ENCODE measurements around the gene WASF2. TPM values are rescaled to one million over a fixed set of nuclear protein-coding genes. Genes with fewer than 3 reads are reported as not detected.

Gene WASF2
- total and polyA plus RNA-seq, 2 of the 4 experiments (the other 2 are of a cell fraction): 7.9 to 45.4 TPM

- intact Hi-C loops (cut with micrococcal nuclease) (no loop called here), in situ Hi-C loops (cut with MboI; ENCODE audit: low sequenced_read_pairs) (no loop called here), dilution Hi-C loops (cut with HindIII; ENCODE audit: low sequenced_read_pairs, unreplicated experiment) (no loop called here)
- peaks cover 7% of the 10 kb centered on the region for H3K9me1 ChIP-seq (ENCODE audit: insufficient read depth, low read length)
- TF ChIP-seq MAZ (IDR thresholded peaks at IDR 0.05; ENCODE audit: borderline replicate concordance, low read depth, low read length): no peak
- TF ChIP-seq NFE2L2 (IDR thresholded peaks at IDR 0.05; ENCODE audit: low read depth, low read length): no peak
- TF ChIP-seq CTCF (conservative IDR thresholded peaks at IDR 0.05; ENCODE audit: low read depth, low read length): no peak
- no peak for TF ChIP-seq FOS (IDR thresholded peaks at IDR 0.05; ENCODE audit: low read depth, low read length)
- no peak for TF ChIP-seq USF2 (IDR thresholded peaks at IDR 0.05; ENCODE audit: low read depth, low read length)
- TF ChIP-seq CEBPB (IDR thresholded peaks at IDR 0.05; ENCODE audit: low read depth, low read length): no peak
- no peak for TF ChIP-seq MXI1 (IDR thresholded peaks at IDR 0.05; ENCODE audit: borderline replicate concordance, low read depth, low read length)
- TF ChIP-seq MAFK (IDR thresholded peaks at IDR 0.05; ENCODE audit: low read depth, low read length): no peak
- no peak for TF ChIP-seq SMC3 (IDR thresholded peaks at IDR 0.05; ENCODE audit: low read depth, low read length)
- TF ChIP-seq ELK1 (IDR thresholded peaks at IDR 0.05; ENCODE audit: borderline replicate concordance, low read depth, low read length): no peak
- TF ChIP-seq POLR2A (IDR thresholded peaks at IDR 0.05; ENCODE audit: low read depth, low read length): no peak
- TF ChIP-seq RAD21 (IDR thresholded peaks at IDR 0.05; ENCODE audit: low read length): no peak
- peak overlapping the region; percentile 26 for H2AK9ac ChIP-seq (replicated peaks; ENCODE audit: low read depth, low read length, poor library complexity)
- H3K4me2 ChIP-seq (ENCODE audit: low read depth, low read length): no peak overlapping the region
- DNase-seq: no peak
- no peak overlapping the region for H3K4ac ChIP-seq (ENCODE audit: low read depth, low read length)
- no peaks in the 10 kb centered on the region for H3K9me3 ChIP-seq (ENCODE audit: control insufficient read depth, insufficient read depth, low read length)
- WGBS, 2 experiments (ENCODE audit: extremely low coverage in 2 of 2, insufficient read length in 1 of 2): 94% methylated on average over 5 of the region's 9 CpGs; no CpG with 5 or more reads in 1 of the 2 experiments
- ChIA-PET CTCF (no interaction called here), POLR2A (ENCODE audit: unreplicated experiment) (no interaction called here)
- H2BK20ac ChIP-seq (ENCODE audit: low read depth, low read length): no peak overlapping the region; the same call in 1 of the 2 replicates
- no peak overlapping the region for H2AK5ac ChIP-seq (ENCODE audit: low read depth, low read length)
- no peak overlapping the region for H3K56ac ChIP-seq (ENCODE audit: extremely low read depth, insufficient read depth, low read length)
- H3K4me3 ChIP-seq (ENCODE audit: insufficient read depth, low read depth, low read length): no peak overlapping the region
- no peak overlapping the region for H3K27ac ChIP-seq (ENCODE audit: insufficient read depth, low read length)
- no peak overlapping the region for H4K5ac ChIP-seq (ENCODE audit: low read depth, low read length)
- H2BK5ac ChIP-seq (ENCODE audit: low read depth, low read length, poor library complexity, severe bottlenecking): no peak overlapping the region
- no peak overlapping the region for H3K9ac ChIP-seq (ENCODE audit: low read depth, low read length)
- no peak overlapping the region for H4K8ac ChIP-seq (ENCODE audit: low read depth in 2 of 2, low read length in 2 of 2)
- no peak overlapping the region for H2BK15ac ChIP-seq (ENCODE audit: low read depth, low read length)
- no TSS peak for BruUV-seq (replicated peaks)
- no peak overlapping the region for H3K23ac ChIP-seq (ENCODE audit: low read depth, low read length)
- ATAC-seq (ENCODE audit: low read depth): no peak
- peaks cover 56% of the 10 kb centered on the region for H3K36me3 ChIP-seq (ENCODE audit: control insufficient read depth, insufficient read depth, low read length)
- H4K91ac ChIP-seq (ENCODE audit: insufficient read depth, low read depth, low read length): no peak overlapping the region
- H3K27me3 ChIP-seq (ENCODE audit: control insufficient read depth, insufficient read depth, low read length): no peaks in the 10 kb centered on the region
- no peak overlapping the region for H3K18ac ChIP-seq (ENCODE audit: low read depth, low read length)
- H3K79me1 ChIP-seq (ENCODE audit: low read depth in 1 of 2, low read length in 2 of 2): peaks cover 2 to 8% of the 10 kb centered on the region in 2 experiments; a peak in 3 of 4 replicates
- no peak overlapping the region for H2BK120ac ChIP-seq (ENCODE audit: low read depth, low read length)
- H2AFZ ChIP-seq (replicated peaks; ENCODE audit: low read length, poor library complexity): no peak overlapping the region
- H3K4me1 ChIP-seq (ENCODE audit: control insufficient read depth, insufficient read depth, low read length): peaks cover 3% of the 10 kb centered on the region; the same call in 1 of the 2 replicates
- H3K14ac ChIP-seq (replicated peaks; ENCODE audit: low read depth, low read length): no peak overlapping the region
- no peaks in the 10 kb centered on the region for H4K20me1 ChIP-seq (ENCODE audit: insufficient read depth, low read length)
Measured at GRCh38 chr1:27359822-27360158, 130.2 kb downstream of the WASF2 start.
